ENCODE measurements around the gene ADAMTSL5.

- TF ChIP-seq BHLHE40 (IDR thresholded peaks at IDR 0.05; ENCODE audit: low read length) (no peak), ASH2L (IDR thresholded peaks at IDR 0.05; ENCODE audit: insufficient read length, low read depth, low read length) (no peak), GLI4 (CRISPR knock-in tag; IDR thresholded peaks at IDR 0.05; ENCODE audit: borderline replicate concordance) (no peak), FOXP1 (IDR thresholded peaks at IDR 0.05) (no peak), FOXP1 (CRISPR knock-in tag; IDR thresholded peaks at IDR 0.05) (no peak), HNRNPL (IDR thresholded peaks at IDR 0.05; ENCODE audit: low read depth, low read length) (no peak), ATF2 (CRISPR knock-in tag; IDR thresholded peaks at IDR 0.05) (no peak), ZNF7 (CRISPR knock-in tag; IDR thresholded peaks at IDR 0.05) (no peak), ZNF639 (CRISPR knock-in tag; conservative IDR thresholded peaks at IDR 0.05) (no peak), HINFP (CRISPR knock-in tag; IDR thresholded peaks at IDR 0.05; ENCODE audit: low read depth) (no peak), CTCF (CRISPR knock-in tag; IDR thresholded peaks at IDR 0.05) (no peak)
- TF ChIP-seq, protein P1, sequence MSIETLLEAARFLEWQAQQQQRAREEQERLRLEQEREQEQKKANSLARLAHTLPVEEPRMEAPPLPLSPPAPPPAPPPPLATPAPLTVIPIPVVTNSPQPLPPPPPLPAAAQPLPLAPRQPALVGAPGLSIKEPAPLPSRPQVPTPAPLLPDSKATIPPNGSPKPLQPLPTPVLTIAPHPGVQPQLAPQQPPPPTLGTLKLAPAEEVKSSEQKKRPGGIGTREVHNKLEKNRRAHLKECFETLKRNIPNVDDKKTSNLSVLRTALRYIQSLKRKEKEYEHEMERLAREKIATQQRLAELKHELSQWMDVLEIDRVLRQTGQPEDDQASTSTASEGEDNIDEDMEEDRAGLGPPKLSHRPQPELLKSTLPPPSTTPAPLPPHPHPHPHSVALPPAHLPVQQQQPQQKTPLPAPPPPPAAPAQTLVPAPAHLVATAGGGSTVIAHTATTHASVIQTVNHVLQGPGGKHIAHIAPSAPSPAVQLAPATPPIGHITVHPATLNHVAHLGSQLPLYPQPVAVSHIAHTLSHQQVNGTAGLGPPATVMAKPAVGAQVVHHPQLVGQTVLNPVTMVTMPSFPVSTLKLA (IDR thresholded peaks at IDR 0.05), result no peak
Measured at GRCh38 chr19:1527650-1528309, 15.0 kb upstream of the ADAMTSL5 start.

Measured in HepG2 (cell line).